Measurements from ENCODE around the gene KCNMB2. TPM values are rescaled to one million over a fixed set of nuclear protein-coding genes. Genes with fewer than 3 reads are reported as not detected.

KCNMB2 gene
- total RNA-seq, 1 experiment from 2014 or later: not detected

DNA sequence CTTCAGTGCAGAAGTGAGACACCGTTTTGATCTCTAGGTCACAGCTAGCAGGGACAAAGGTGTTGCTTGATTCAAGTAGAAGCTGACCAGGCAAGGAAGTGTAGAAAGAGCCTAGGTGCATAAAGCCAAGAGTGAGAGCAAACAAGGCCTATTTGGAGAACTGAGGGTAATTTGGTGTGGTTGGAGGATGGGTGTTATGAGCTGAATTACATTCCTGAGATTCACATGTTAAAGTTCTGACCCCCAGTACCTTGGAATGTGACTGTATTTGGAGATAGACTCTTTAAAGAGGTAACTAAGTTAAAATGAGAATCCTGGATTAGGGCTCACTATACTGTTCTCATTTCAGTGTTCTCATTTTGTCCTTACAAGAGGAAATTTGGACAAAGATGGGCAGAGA, 344.0 kb downstream of the KCNMB2 start:
- no peaks in the 10 kb centered on the region for H3K9me2 ChIP-seq (replicated peaks; ENCODE audit: low read length)
- no peaks in the 10 kb centered on the region for H3K36me3 ChIP-seq (ENCODE audit: low read depth, low read length)
- ChIA-PET CTCF (no interaction called here), POLR2A (ENCODE audit: unreplicated experiment) (no interaction called here)
- ATAC-seq: no peak
- intact Hi-C loops (cut with micrococcal nuclease): no loop called here
- no peak overlapping the region for H3K9ac ChIP-seq (ENCODE audit: low read length)
- no peak for DNase-seq
- H3K27me3 ChIP-seq (ENCODE audit: low read length): no peaks in the 10 kb centered on the region
- no peaks in the 10 kb centered on the region for H3F3A ChIP-seq (ENCODE audit: low read length, unreplicated experiment)
- no TSS peak for BruUV-seq (replicated peaks)
- TF ChIP-seq EZH2phosphoT487 (IDR thresholded peaks at IDR 0.05; ENCODE audit: borderline replicate concordance, low read length): no peak
- TF ChIP-seq, protein P1, sequence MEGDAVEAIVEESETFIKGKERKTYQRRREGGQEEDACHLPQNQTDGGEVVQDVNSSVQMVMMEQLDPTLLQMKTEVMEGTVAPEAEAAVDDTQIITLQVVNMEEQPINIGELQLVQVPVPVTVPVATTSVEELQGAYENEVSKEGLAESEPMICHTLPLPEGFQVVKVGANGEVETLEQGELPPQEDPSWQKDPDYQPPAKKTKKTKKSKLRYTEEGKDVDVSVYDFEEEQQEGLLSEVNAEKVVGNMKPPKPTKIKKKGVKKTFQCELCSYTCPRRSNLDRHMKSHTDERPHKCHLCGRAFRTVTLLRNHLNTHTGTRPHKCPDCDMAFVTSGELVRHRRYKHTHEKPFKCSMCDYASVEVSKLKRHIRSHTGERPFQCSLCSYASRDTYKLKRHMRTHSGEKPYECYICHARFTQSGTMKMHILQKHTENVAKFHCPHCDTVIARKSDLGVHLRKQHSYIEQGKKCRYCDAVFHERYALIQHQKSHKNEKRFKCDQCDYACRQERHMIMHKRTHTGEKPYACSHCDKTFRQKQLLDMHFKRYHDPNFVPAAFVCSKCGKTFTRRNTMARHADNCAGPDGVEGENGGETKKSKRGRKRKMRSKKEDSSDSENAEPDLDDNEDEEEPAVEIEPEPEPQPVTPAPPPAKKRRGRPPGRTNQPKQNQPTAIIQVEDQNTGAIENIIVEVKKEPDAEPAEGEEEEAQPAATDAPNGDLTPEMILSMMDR (conservative IDR thresholded peaks at IDR 0.05; ENCODE audit: low read depth, low read length): no peak
- no peak for TF ChIP-seq EZH2 (IDR thresholded peaks at IDR 0.05; ENCODE audit: low read length, unreplicated experiment)
- no peak overlapping the region for H3K4me2 ChIP-seq (ENCODE audit: low read length)
- H3K27ac ChIP-seq (ENCODE audit: low read length): no peak overlapping the region
- no peak overlapping the region for H2AFZ ChIP-seq (ENCODE audit: low read length)
- no peaks in the 10 kb centered on the region for H4K20me1 ChIP-seq (ENCODE audit: low read length)
- H3K79me2 ChIP-seq (ENCODE audit: low read length): no peaks in the 10 kb centered on the region
- H3K9me3 ChIP-seq (ENCODE audit: low read length): no peaks in the 10 kb centered on the region
- no peaks in the 10 kb centered on the region for H3K4me1 ChIP-seq (ENCODE audit: insufficient read depth, low read length)
- H3K4me3 ChIP-seq (ENCODE audit: low read length): no peak overlapping the region
